ENCODE measurements around the gene PPP1R27. TPM values are rescaled to one million over a fixed set of nuclear protein-coding genes. Genes with fewer than 3 reads are reported as not detected.

PPP1R27 gene
- total and polyA plus RNA-seq, 9 of the 15 experiments (the other 6 are each of a cell fraction or from before 2014, with no cell fraction given) = 0.29 to 6.9 (median 1.5) TPM; not detected in 2

DNA sequence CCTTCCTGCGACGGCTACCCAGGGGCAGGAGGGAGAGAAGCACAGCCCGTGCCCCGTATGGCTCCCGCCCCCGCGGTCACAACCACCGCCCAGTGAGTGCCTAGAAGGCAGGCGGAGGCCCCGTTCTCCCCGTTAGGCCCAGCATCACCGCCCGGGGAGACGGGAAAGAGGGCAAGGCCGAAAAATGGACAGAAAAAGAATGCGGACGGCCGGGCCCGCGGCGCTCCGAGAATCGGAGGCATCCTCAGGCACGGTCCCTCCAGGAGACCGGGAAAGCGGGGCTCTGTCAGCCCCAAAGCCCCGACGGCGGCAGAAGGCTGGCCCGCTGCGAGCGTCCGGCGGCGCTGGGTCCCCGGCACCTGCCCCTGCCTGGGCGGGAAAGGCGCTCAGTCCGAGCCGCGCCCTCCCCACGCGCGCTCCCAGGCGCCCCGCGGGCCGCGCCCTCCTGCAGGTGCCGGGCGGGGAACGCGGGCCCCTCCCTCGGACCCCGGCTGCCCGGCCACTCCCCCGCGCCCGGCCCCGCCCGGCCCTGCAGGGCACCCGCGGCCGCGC, 2.2 kb downstream of the PPP1R27 start (continued):
- TF ChIP-seq, protein P1, sequence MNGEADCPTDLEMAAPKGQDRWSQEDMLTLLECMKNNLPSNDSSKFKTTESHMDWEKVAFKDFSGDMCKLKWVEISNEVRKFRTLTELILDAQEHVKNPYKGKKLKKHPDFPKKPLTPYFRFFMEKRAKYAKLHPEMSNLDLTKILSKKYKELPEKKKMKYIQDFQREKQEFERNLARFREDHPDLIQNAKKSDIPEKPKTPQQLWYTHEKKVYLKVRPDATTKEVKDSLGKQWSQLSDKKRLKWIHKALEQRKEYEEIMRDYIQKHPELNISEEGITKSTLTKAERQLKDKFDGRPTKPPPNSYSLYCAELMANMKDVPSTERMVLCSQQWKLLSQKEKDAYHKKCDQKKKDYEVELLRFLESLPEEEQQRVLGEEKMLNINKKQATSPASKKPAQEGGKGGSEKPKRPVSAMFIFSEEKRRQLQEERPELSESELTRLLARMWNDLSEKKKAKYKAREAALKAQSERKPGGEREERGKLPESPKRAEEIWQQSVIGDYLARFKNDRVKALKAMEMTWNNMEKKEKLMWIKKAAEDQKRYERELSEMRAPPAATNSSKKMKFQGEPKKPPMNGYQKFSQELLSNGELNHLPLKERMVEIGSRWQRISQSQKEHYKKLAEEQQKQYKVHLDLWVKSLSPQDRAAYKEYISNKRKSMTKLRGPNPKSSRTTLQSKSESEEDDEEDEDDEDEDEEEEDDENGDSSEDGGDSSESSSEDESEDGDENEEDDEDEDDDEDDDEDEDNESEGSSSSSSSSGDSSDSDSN (IDR thresholded peaks at IDR 0.05; ENCODE audit: borderline replicate concordance in 1 of 2, low read depth in 2 of 2, low read length in 2 of 2) = no peak
- TF ChIP-seq ARID4B (CRISPR knock-in tag; IDR thresholded peaks at IDR 0.05) (no peak; the same call in 1 of the 2 replicates), TAF9B (IDR thresholded peaks at IDR 0.05; ENCODE audit: partially characterized antibody) (no peak), ZFX (CRISPR knock-in tag; IDR thresholded peaks at IDR 0.05) (peak; percentile 56), SIN3A (IDR thresholded peaks at IDR 0.05; ENCODE audit: borderline replicate concordance in 2 of 2, control insufficient read depth in 1 of 2, low read depth in 2 of 2, low read length in 2 of 2) (no peak), ZNF282 (CRISPR knock-in tag; IDR thresholded peaks at IDR 0.05) (no peak), E2F6 (IDR thresholded peaks at IDR 0.05; ENCODE audit: borderline replicate concordance in 1 of 2, extremely low read depth in 1 of 2, insufficient read depth in 1 of 2, insufficient read length in 1 of 2, low read depth in 1 of 2, low read length in 1 of 2, poor library complexity in 1 of 2, severe bottlenecking in 1 of 2) (peak; percentile 85 to 96), GTF2E2 (tag; IDR thresholded peaks at IDR 0.05) (no peak), ETV1 (tag; conservative IDR thresholded peaks at IDR 0.05; ENCODE audit: low read depth) (no peak), NR2C2 (CRISPR knock-in tag; IDR thresholded peaks at IDR 0.05) (no peak), NR2C2 (tag; IDR thresholded peaks at IDR 0.05) (no peak), ZNF57 (CRISPR knock-in tag; IDR thresholded peaks at IDR 0.05) (no peak), SMARCC2 (IDR thresholded peaks at IDR 0.05; ENCODE audit: low read depth) (no peak)
- TF ChIP-seq, protein P2, sequence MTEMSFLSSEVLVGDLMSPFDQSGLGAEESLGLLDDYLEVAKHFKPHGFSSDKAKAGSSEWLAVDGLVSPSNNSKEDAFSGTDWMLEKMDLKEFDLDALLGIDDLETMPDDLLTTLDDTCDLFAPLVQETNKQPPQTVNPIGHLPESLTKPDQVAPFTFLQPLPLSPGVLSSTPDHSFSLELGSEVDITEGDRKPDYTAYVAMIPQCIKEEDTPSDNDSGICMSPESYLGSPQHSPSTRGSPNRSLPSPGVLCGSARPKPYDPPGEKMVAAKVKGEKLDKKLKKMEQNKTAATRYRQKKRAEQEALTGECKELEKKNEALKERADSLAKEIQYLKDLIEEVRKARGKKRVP (CRISPR knock-in tag; IDR thresholded peaks at IDR 0.05) = no peak
- TF ChIP-seq, protein P3, sequence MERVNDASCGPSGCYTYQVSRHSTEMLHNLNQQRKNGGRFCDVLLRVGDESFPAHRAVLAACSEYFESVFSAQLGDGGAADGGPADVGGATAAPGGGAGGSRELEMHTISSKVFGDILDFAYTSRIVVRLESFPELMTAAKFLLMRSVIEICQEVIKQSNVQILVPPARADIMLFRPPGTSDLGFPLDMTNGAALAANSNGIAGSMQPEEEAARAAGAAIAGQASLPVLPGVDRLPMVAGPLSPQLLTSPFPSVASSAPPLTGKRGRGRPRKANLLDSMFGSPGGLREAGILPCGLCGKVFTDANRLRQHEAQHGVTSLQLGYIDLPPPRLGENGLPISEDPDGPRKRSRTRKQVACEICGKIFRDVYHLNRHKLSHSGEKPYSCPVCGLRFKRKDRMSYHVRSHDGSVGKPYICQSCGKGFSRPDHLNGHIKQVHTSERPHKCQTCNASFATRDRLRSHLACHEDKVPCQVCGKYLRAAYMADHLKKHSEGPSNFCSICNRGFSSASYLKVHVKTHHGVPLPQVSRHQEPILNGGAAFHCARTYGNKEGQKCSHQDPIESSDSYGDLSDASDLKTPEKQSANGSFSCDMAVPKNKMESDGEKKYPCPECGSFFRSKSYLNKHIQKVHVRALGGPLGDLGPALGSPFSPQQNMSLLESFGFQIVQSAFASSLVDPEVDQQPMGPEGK (CRISPR knock-in tag; IDR thresholded peaks at IDR 0.05; ENCODE audit: borderline replicate concordance) = no peak
